ENCODE results near the gene PILRA.
"Not testable (repeated sequence)": the region's sequence is repeated elsewhere in the genome, so short reads cannot be mapped to it uniquely, and the experiment has no call there.

Gene PILRA

DNA sequence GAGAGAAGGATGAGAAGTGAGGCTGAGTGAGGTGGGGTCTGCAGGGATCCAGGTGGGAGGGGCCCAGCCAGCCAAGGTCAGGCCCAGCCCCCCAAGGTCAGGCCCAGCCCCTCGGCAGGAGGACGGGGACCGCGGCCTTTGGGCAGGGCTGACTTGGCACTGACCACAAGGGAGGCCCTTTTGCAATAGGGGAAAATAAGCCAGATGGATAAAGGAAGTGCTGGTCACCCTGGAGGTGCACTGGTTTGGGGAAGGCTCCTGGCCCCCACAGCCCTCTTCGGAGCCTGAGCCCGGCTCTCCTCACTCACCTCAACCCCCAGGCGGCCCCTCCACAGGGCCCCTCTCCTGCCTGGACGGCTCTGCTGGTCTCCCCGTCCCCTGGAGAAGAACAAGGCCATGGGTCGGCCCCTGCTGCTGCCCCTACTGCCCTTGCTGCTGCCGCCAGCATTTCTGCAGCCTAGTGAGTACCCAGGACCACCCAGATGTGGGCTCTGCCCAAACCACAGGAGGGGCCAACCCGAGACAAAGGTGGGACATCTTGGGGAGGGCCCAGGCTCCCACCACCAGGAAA is at the start of gene PILRA:
Gene PILRA, plus strand, starts transcription at position 227 of the 571 bp plus-strand sequence. Its CDS starts 170 bp downstream, at position 397.
- no peak for DNase-seq

DNA sequence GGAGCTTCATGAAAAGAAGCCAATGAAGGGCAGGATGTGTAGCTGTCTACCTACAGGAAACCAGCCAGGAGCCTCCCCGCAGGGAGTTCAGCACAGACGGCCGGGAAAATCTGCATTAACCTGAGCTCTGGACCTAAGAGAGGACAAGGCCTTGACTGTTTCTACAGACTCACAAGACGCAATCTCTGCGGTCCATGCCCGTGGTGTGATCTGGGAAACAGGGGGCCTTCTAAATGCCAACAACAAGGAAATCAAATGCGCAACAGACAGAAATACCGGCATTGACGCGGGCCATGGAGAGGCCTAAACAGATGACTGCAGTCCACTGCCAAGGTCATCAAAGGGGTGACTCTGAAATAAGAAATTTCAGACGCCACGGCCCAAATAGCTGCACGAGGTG is 49.1 kb upstream of the PILRA start:
- not testable (repeated sequence) for DNase-seq

DNA sequence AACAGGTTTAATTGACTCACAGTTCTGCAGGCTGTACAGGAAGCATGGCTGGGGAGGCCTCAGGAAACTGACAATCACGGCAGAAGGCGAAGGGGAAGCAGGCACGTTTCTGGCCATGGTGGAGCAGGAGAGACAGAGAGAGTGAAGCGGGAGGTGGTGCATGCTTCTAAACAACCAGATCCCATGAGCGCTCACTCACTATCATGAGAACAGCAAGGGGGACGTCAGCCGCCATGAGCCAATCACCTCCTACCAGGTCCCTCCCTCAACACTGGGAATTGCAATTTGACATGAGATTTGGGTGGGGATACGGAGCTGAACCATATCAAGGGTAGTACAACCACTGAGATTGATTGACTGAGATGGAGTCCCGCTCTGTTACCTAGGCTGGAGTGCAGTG is 47.6 kb upstream of the PILRA start:
- not testable (repeated sequence) for DNase-seq

DNA sequence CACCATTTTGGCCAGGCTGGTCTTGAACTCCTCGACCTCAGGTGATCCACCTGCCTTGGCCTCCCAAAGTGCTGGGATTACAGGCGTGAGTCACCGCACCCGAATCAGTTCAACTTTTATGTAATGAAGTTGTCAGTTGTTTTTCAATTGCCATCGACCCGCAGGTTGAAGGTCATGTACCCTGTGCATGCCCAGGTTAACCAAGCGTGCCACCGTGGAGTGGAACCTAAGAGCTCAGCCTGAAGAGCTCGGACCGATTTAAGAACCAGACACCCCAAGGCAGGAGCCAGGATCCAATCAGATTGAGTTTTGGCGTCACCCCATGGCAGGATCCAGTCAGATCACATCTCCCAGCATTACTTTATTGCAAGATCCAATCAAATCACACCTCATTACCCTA is 46.4 kb upstream of the PILRA start:
- DNase-seq: not testable (repeated sequence)

DNA sequence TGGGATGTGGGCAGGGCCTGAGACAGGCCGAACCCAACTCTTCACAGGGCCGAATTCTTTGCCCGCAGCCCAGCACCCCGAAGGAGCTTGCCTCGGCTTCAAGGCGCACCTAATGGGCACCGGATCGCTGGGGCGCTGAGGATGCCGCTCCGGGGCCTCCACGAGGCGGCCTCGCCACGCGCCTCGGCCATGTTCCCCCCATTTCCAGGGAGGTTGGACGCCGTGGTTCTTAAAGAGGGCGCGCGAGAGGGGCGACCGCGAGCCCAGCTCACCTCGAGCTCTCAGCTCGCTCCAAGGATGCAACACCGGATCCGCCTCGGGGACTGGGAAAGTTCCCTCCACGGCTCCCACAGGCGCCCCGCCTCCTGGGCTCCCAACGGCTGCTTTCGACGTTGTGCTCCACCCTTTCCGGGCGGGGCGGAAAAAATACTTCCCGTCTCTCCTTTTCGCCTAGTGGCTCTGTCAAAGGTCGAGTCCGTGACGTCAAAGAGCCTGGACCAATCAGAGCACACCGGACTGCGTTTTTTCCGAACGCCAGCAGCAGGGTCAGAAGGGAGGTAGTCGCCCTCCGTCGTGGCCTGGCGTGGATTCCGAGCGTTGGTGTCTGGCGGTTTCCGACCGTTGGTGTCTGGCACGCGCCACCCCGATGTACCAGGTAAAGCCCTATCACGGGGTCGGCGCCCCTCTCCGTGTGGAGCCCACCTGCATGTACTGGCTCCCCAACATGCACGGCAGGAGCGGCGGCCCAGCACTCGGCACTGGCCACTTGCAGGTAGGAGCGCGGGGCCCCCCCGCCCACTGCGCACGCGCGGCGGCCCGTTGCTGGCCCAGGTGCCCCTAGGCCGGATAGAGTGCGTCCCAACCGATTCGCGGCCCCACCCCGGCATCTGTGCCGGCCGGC is 37.5 kb upstream of the PILRA start:
- DNase-seq: peak; percentile 93

DNA sequence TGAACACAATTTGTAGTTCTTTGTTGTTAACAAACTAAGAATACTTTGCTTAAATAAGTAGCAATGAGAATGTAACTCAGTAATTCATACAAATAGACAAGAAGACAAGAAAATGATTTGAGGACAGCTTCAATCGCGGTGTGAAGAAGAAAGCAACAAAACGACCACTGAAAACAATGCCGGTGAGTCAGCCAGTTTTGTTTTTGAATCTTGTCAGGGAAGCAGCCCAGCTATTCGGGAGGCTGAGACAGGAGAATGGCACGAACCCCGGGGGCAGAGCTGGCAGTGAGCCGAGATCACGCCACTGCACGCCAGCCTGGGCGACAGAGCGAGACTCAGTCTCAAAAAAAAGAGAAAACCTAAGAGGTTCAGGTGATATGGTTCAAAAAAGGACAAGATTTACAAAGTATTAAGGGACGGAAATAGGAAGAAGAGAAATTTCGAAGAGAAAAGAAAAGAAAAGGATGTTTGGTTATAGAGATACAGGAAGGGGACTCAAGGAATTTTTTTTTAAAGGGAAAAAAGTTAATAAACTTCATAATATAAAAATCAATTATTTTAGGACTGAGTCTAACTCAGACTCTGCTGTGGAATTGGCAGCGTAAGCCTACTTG is 35.1 kb upstream of the PILRA start:
- not testable (repeated sequence) for DNase-seq

DNA sequence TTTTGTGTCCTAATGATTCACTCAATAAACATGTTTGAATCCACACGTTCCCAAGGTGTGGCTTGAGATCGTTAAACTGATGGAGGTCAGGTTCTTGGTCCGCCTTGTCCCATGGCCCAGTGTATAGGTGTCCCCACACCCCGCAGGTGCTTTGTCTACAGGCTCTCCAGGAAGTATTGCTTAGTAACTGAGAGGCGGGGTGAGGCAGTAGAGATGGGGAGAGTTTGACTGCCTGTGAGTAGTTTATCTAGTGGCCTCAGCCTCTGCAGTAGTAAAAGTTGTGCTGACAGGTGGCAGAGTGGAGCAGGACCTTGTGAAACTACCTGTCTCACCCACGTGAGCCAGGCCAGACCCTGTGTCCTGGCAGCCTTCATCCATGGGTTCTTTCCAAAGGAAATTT is 32.0 kb upstream of the PILRA start:
- DNase-seq: not testable (repeated sequence)

DNA sequence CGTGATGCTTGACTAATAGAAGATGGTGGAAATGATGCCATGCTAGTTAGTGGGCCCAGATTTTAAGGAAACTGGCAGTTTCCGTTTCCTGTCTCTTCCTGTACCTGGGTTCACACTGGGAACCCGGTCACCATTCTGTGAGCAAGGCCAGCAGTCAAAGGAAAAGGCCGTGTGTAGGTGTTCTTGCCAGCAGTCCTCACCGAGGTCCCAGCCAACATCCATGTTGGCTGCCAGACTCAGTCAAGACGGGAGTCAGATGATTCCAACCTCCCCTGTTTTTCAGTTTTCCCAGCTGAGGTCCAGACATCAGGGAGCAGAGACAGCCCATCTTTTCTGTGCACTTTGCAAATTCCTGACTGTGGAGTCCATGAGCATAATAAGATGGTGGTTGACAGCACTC is 30.5 kb upstream of the PILRA start:
- DNase-seq: no peak

DNA sequence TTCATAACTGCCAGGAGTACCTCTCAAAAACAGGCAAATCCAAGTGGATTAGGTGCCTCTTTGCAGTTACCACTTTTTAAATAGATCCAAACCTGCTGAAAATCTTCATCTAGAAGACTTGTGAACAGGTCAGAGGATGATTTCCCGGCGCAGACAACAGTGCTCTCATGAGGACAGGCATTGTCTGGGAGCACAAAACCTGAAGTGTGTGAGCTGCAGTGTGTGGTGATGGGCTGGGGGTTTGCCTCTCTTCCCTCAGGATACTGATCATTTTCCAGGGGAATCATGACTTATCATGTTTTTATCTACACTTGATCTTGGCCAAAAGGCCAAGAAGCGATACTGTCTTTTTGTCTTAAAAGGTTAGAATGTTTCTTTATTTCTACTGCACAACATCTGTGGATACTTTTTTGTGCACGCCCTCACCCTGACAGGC is 29.1 kb upstream of the PILRA start:
- DNase-seq: not testable (repeated sequence)

DNA sequence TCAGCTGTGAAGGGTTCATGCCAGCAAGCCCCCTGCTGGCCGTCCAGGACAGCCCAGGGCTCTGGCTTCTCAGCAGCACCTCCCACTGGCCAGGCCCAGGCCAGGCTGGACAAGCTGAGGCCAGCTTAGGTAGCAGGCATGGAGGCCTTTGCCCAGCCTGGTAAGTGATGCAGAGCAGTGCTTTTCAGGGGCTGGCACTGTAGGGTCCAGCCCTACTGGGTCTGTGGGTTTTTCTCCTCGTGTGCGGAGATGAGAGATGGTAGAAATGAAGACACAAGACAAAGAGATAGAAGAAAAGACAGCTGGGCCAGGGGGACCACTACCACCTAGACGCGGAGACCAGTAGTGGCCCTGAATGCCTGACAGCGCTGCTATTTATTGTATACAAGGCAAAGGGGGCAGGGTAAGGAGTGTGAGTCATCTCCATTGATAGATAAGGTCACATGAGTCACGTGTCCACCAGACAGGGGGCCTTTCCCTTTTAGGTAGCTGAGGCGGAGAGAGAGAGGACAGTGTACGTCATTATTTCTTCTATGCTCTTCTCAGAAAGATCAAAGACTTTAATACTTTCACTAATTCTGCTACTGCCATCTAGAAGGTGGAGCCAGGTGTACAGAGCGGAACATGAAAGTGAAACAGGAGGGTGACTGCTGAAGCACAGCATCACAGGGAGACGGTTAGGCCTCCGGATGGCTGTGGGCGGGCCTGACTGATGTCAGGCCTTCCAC is 28.6 kb upstream of the PILRA start:
- peak; percentile 82 for DNase-seq

DNA sequence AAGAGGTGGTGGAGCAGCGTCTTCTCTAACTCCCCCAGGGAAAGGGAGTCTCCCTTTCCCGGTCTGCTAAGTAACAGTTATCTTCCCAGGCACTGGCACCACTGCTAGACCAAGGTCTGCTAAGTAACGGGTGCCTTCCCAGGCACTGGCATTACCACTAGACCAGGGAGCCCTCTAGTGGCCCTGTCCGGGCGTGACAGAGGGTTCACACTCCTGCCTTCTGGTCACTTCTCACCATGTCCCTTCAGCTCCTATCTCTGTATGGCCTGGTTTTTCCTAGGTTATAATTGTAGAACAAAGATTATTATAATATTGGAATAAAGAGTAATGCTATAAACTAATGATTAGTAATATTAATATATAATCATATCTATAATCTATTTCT is 28.0 kb upstream of the PILRA start:
- peak; percentile 66 for DNase-seq

DNA sequence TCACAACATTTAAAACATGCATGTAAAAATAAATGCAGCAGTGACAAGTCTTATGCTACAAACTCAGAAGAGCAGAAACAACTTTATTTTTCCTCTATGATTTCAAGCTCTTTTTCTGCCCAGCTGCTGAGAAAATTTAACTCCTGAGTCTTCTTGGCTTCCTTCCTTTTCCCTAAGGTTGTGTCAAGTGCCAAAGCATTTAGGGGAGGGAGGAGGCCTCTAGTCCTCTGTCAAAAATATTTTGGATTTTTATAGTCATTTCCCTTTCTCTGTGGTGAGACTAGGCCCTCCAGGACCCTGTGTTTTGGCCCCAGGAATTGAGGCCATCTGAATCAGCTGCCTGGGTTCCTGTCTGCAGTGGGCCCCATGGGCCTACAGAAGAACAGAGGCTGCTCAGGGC is 26.4 kb upstream of the PILRA start:
- DNase-seq: no peak

DNA sequence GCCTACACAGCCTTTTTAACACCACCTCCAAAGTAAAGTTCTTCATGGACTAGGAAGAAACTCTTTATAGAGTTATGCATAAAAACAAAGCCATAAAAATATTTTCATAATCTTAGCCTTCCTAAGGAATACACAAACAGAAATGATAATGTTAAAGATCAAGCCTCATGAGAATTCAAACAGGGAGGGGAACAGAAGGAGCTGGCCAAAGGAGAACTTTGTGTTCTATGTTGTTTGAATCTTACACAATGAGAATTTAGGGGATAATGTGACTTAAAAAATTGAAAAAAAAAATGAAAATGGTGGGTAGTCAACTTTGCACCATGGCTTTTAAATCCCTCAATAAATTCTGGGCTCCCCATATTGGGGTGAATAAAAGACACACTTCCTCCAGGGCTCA is 24.5 kb upstream of the PILRA start:
- no peak for DNase-seq

DNA sequence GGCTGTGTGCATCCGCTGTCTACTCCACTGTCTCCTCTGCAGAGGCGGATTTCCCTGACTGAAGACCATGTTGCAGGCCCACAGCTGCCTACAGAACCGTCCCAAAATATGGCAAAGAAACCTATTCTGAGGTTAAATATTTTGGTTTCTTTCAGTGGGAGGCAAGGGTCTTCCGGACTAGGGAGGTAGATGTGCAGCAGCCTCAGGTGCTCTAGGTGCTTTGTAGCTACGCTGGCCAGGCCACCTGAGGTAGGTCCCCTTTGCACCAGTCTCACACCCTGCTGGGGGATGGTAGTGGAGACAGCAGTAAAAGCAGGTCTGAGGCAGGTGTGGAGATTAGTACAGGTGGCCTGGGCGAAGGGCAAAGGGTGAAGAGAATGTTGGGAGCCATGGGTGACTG is 23.5 kb upstream of the PILRA start:
- no peak for DNase-seq

DNA sequence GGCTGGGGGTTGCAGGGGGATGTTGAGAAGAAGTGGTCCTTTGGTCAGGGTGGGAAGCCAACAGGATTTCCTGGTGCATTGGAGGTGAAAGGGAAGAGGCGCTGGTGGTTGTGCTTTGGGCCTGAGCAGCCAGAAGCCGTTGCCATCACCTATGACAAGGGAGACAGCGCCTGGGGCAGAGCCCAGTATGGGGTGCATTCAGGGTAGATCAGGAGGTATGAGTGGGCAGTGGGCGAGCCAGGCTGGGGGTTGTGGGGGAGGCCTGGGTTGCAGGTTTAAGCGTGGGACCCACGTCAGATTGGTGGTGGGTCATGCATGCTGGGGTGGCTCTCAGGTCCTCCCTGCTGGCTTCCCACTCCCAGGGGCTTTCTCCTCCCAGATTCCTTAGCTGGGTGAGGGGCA is 21.6 kb upstream of the PILRA start:
- no peak for DNase-seq

DNA sequence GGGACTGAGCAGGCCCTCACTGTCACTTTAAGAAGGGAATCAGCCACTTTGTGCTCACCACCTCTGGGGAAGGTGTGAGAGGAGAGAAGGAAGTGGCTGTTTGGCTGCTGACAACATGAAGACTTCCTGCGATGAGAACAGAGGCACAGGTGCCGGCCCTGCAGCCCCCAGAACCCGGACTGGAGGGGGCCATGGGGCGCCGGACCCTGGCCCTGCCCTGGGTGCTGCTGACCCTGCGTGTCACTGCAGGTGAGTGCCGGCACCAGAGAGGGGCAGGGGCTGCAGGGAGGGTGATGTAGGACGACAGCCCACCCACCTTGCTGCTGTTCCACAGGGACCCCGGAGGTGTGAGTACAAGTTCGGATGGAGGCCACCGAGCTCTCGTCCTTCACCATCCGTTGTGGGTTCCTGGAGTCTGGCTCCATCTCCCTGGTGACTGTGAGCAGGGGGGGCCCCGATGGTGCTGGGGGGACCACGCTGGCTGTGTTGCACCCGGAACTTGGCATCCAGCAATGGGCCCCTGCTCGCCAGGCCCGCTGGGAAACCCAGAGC is 21.0 kb upstream of the PILRA start:
- not testable (repeated sequence) for DNase-seq

DNA sequence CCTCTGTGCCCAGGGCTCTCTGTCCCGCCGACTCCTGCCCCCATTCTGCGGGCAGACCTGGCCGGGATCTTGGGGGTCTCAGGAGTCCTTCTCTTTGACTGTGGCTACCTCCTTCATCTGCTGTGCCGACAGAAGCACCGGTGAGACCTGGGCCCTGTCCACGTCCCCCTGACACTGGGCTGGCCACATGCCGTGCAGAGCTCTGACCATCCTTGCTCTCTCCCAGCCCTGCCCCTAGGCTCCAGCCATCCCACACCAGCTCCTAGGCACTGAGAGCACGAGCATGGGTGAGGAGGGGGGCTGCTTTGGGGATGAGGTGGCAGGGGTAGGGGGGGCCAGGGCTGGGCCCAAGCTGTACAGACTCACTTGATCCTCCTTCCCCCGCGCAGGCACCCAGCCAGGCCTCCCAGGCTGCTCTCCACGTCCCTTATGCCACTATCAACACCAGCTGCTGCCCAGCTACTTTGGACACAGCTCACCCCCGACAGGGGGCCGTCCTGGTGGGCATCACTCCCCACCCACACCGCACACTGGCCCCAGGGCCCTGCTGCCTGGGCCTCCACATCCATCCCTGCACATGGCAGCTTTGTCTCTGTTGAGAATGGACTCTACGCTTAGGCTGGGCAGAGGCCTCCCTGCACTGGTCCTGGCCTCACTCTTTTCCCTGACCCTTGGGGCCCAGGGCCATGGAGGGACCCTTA is 20.2 kb upstream of the PILRA start:
- DNase-seq: no peak

DNA sequence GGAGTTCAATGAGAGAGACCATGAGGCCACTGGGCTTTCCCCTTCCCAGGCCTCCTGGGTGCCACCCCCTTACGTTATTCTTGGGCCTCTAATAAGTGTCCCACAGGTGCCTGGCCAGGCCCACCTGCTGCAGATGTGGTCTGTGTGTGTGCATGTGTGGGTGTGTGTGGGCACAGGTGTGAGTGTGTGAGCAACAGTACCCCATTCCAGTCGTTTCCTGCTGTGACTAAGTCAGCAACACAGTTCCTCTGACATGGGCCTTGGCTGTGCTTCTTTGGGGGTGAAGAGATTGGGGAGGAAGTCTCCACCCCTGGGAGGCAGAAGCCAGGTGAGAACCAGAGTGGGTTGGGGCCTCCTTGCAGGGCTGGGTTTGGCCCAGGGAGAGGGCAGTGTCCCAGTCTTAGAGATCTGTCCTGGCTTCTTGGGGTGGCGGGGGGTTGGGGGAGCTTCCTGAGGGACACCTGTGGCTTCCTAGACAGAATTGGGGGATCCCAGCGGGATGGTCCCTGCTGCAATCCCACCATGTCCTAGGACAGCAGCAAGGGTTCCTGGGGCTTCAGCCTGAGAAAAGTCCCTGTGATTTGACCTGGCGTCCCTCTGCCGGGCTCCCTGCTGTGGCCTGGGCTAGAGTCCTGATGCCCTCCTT is 19.5 kb upstream of the PILRA start:
- DNase-seq: no peak

DNA sequence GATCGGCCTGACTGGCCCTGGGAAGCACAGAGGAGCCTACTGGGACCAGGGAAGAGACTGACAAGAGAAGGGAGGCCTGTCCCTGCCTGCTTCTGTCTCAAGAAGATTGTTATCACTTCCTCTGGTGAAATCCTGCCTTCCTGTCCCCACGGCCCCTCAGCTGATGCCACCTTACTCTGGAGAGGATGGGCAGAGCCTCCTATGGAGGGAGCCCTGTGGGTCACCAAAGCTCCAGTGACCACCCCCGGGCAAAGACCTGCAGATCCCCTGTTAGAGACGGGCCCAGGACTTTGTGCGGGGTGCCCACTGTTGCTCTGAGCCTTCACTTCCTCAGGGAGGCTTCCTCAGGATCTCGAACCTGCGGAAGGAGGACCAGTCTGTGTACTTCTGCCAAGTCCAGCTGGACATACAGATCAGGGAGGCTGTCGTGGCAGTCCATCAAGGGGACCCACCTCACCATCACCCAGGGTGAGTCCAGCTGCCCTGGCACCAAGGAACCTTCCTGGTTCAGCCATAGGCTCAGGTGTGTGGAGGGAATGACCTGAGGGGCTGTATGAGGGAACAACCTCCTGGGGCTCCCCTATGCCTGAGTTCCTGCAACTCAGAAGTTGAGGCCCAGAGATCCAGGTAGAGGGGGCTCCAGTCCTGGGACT is 16.7 kb upstream of the PILRA start:
- DNase-seq: no peak

DNA sequence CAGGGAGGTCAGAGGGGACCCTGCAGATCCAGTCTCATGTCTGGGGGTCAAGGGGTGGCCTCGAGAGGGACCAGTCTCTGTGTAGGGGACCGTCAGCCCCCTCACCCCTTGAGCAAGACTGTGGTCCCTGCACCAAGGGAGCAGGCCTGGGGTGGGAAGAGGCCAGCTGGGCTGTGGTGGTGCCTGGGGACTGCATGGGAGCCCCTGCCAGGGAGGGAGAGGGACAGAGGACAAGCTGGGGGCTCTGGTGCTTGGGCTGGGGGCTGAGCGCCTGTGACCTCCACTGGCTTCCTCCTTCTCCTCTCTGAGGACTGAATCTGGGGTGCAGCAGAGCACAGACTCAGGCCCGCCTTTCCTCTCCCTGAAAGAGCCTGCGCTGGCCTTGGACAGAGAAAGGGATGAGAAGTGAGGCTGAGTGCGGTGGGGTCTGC is 16.1 kb upstream of the PILRA start:
- no peak for DNase-seq

Measured in RPMI8226 (cell line).